PC-3 (cell line): Measurements from ENCODE around the gene RREB1. TPM values are rescaled to one million over a fixed set of nuclear protein-coding genes. Genes with fewer than 3 reads are reported as not detected.

Experiments
- ATAC-seq: fragments of 200-7000 bp; cut with Tn5 transposase; 2 replicates; pipeline ENCODE4 v1.9.1; 2020; ENCODE audit warnings: mild to moderate bottlenecking, moderate library complexity
- BruUV-seq: library from RNA; stranded (reverse); fragments of 400-500 nt; replicated peaks from 2 replicates; lab custom pipeline; 2021; lab: Mats Ljungman, UMichigan
- CTCF ChIA-PET: fragments of 300-600 bp; sonication (Branson Sonifier 250); formaldehyde crosslinking; loops from one replicate; lab custom pipeline; 2022; ENCODE audit warnings: antibody characterized with exemption; lab: Charles Lee
- POLR2A ChIA-PET: fragments of 300-600 bp; sonication (Branson Sonifier 250); formaldehyde crosslinking; loops from one replicate; lab custom pipeline; 2022; ENCODE audit warnings: antibody characterized with exemption; ENCODE audit not compliant: unreplicated experiment; lab: Charles Lee
- DNase-seq: peaks from one replicate; pipeline ENCODE4 v3.0.0-alpha.2; 2015
- H2AFZ ChIP-seq: fragments of 300-600 bp; sonication (generic); 2 replicates; pipeline ENCODE4 v1.6.0; 2016; ENCODE audit warnings: antibody characterized with exemption, low read length
- H3F3A ChIP-seq: fragments of 300-600 bp; sonication (generic); one replicate; pipeline ENCODE4 v1.6.0; 2017; ENCODE audit warnings: antibody characterized with exemption, low read length, control low read depth, mild to moderate bottlenecking; ENCODE audit not compliant: unreplicated experiment
- H3K27ac ChIP-seq: fragments of 300-600 bp; sonication (generic); 2 replicates; pipeline ENCODE4 v1.5.1; 2016; ENCODE audit warnings: mild to moderate bottlenecking, low read length
- H3K27me3 ChIP-seq: fragments of 300-600 bp; sonication (generic); 2 replicates; pipeline ENCODE4 v1.6.1; 2016; ENCODE audit warnings: low read length, mixed read lengths
- H3K36me3 ChIP-seq: fragments of 300-600 bp; sonication (generic); 2 replicates; pipeline ENCODE4 v1.6.1; 2016; ENCODE audit warnings: low read depth, mixed run types, low read length, mixed read lengths
- H3K4me1 ChIP-seq: fragments of 300-600 bp; sonication (generic); 2 replicates; pipeline ENCODE4 v1.5.1; 2016; ENCODE audit warnings: low read length; ENCODE audit not compliant: insufficient read depth
- H3K4me2 ChIP-seq: fragments of 300-600 bp; sonication (generic); 2 replicates; pipeline ENCODE4 v1.6.0; 2016; ENCODE audit warnings: low read length
- H3K4me3 ChIP-seq: fragments of 300-600 bp; sonication (generic); 2 replicates; pipeline ENCODE4 v1.5.1; 2016; ENCODE audit warnings: mild to moderate bottlenecking, low read length, mixed read lengths
- H3K79me2 ChIP-seq: fragments of 300-600 bp; sonication (generic); 2 replicates; pipeline ENCODE4 v1.6.1; 2017; ENCODE audit warnings: low read length, mixed read lengths
- H3K9ac ChIP-seq: fragments of 300-600 bp; sonication (generic); 2 replicates; pipeline ENCODE4 v1.6.0; 2016; ENCODE audit warnings: mild to moderate bottlenecking, low read length
- H3K9me2 ChIP-seq: fragments of 300-600 bp; sonication (generic); replicated peaks from 2 replicates; pipeline ENCODE4 v1.6.1; 2016; ENCODE audit warnings: mixed run types, low read length, mixed read lengths
- H3K9me3 ChIP-seq: fragments of 300-600 bp; sonication (generic); 2 replicates; pipeline ENCODE4 v1.6.1; 2016; ENCODE audit warnings: low read length, mixed read lengths
- H4K20me1 ChIP-seq: fragments of 300-600 bp; sonication (generic); 2 replicates; pipeline ENCODE4 v1.6.1; 2016; ENCODE audit warnings: low read length, mixed read lengths
- EZH2 ChIP-seq: fragments of 300-600 bp; sonication (generic); IDR thresholded peaks from one replicate; pipeline ENCODE4 v1.6.1; 2017; ENCODE audit warnings: antibody characterized with exemption, mild to moderate bottlenecking, low read length; ENCODE audit not compliant: unreplicated experiment
- EZH2phosphoT487 ChIP-seq: fragments of 300-600 bp; sonication (generic); IDR thresholded peaks from 2 replicates; pipeline ENCODE4 v1.6.1; 2018; ENCODE audit warnings: mild to moderate bottlenecking, antibody characterized with exemption, low read length, borderline replicate concordance
- intact Hi-C: fragments of 100-400 bp; cut with micrococcal nuclease; formaldehyde crosslinking; loops from 2 replicates; pipeline ENCODE4 v1.9.0; 2023
- total RNA-seq: library from RNA; depleted of rRNA; stranded (reverse); fragments of >200 nt; gene quantifications from 2 replicates; pipeline ENCODE4 v1.2.3, GENCODE V29; 2014
- TF ChIP-seq, protein P1 (sequence below): fragments of 300-600 bp; sonication (generic); conservative IDR thresholded peaks from 2 replicates; pipeline ENCODE4 v1.5.1; 2017; ENCODE audit warnings: antibody characterized with exemption, low read depth, mild to moderate bottlenecking, low read length

Gene RREB1
- total RNA-seq, 1 experiment from 2014 or later = 26.0 TPM

GRCh38 chr6:7247828-7248227 is 140.1 kb downstream of the RREB1 start:
- Histone ChIP-seq H3K4me3 (no peak overlapping the region), H3K36me3 (peaks cover 44% of the 10 kb centered on the region), H3K4me2 (no peak overlapping the region), H3K9me2 (no peaks in the 10 kb centered on the region), H3K9me3 (no peaks in the 10 kb centered on the region), H3K4me1 (peaks cover 10% of the 10 kb centered on the region), H3F3A (no peaks in the 10 kb centered on the region), H4K20me1 (no peaks in the 10 kb centered on the region), H3K9ac (no peak overlapping the region), H3K79me2 (peaks cover 4% of the 10 kb centered on the region; the same call in 1 of the 2 replicates), H2AFZ (no peak overlapping the region), H3K27me3 (no peaks in the 10 kb centered on the region), H3K27ac (no peak overlapping the region)
- intact Hi-C loops = no loop called here
- TF ChIP-seq EZH2 (no peak), EZH2phosphoT487 (no peak)
- TF ChIP-seq, protein P1, sequence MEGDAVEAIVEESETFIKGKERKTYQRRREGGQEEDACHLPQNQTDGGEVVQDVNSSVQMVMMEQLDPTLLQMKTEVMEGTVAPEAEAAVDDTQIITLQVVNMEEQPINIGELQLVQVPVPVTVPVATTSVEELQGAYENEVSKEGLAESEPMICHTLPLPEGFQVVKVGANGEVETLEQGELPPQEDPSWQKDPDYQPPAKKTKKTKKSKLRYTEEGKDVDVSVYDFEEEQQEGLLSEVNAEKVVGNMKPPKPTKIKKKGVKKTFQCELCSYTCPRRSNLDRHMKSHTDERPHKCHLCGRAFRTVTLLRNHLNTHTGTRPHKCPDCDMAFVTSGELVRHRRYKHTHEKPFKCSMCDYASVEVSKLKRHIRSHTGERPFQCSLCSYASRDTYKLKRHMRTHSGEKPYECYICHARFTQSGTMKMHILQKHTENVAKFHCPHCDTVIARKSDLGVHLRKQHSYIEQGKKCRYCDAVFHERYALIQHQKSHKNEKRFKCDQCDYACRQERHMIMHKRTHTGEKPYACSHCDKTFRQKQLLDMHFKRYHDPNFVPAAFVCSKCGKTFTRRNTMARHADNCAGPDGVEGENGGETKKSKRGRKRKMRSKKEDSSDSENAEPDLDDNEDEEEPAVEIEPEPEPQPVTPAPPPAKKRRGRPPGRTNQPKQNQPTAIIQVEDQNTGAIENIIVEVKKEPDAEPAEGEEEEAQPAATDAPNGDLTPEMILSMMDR = no peak
- no TSS peak for BruUV-seq
- DNase-seq = no peak
- no peak for ATAC-seq
- ChIA-PET CTCF (no interaction called here), POLR2A (no interaction called here)

DNA sequence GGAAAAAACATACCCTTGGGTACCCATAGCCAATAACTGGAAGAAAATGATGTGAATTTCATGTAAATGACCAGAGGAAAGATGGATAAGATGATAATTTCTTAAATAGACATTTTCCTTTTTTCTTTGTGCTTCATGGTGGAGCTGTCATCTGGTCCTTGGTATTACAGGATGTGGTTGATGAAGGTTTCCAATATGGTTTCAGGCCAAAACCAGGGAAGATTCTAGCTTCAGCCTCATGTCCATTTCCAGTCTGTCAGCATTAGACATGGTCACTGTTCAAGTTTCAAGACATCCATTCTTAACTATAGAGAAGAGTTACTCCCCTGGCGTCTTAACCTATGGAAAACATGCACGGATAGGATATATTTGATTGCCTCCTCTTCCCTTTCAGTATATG is 141.6 kb downstream of the RREB1 start:
- ATAC-seq = no peak
- Histone ChIP-seq H2AFZ (no peak overlapping the region), H4K20me1 (no peaks in the 10 kb centered on the region), H3K36me3 (peaks cover 43% of the 10 kb centered on the region), H3K4me2 (no peak overlapping the region), H3K9me2 (no peaks in the 10 kb centered on the region), H3K9me3 (no peaks in the 10 kb centered on the region), H3K4me3 (no peak overlapping the region), H3K9ac (no peak overlapping the region), H3K4me1 (peaks cover 4% of the 10 kb centered on the region; the same call in 1 of the 2 replicates), H3K27ac (no peak overlapping the region), H3K79me2 (no peaks in the 10 kb centered on the region), H3F3A (no peaks in the 10 kb centered on the region), H3K27me3 (no peaks in the 10 kb centered on the region)
- ChIA-PET CTCF (no interaction called here), POLR2A (interaction anchor here (0.6 kb wide), 1 partner anchor 54 kb away, joined by 3 read pairs; no protein-coding TSS in a partner anchor)
- intact Hi-C loops = no loop called here
- no peak for DNase-seq
- TF ChIP-seq EZH2 (no peak), EZH2phosphoT487 (no peak)
- TF ChIP-seq, protein P1 = no peak
- BruUV-seq = no TSS peak

DNA sequence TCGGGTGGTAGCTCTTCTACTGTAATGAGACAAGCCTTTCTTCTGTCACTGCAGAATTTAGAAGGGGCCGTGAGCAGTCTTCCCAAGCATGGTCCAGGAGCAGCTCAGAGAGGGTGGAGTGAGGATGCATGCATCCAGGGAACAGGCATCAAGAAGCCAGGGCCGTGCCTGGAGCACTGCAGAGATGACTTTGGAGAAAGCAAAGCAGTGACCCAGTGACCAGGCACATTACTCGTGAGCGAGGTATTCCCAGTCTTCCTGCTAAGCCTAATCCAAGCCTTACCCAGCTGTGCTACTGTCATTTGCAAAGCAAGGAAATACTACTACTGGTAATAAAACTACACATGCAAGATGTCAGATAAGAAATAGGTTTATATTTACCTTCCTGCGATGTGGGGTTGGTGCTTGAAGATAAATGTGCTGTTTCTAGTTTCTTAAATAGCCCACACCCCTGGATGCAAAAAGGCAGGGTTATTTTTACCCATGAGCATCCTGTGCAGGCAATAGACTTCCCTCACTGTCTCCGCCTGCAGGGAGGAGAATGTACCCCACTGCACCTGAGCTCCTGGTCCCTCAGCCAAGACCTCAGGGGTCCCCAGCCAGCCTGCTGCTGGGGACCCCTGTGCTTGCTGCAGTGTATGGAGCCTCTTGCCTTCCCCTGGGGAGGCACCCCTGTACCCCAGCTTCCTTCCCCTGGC is 142.3 kb downstream of the RREB1 start:
- Histone ChIP-seq H3K27ac (no peak overlapping the region), H3K9me3 (no peaks in the 10 kb centered on the region), H3K9me2 (no peaks in the 10 kb centered on the region), H3K79me2 (no peaks in the 10 kb centered on the region), H3K4me2 (no peak overlapping the region), H3K9ac (no peak overlapping the region), H3F3A (no peaks in the 10 kb centered on the region), H2AFZ (no peak overlapping the region), H3K4me1 (peaks cover 4% of the 10 kb centered on the region; the same call in 1 of the 2 replicates), H3K4me3 (no peak overlapping the region), H3K27me3 (no peaks in the 10 kb centered on the region), H3K36me3 (peaks cover 39% of the 10 kb centered on the region), H4K20me1 (no peaks in the 10 kb centered on the region)
- BruUV-seq = no TSS peak
- POLR2A ChIA-PET = interaction anchor here (0.6 kb wide), 1 partner anchor 53 kb away, joined by 3 read pairs; no protein-coding TSS in a partner anchor
- DNase-seq = peak; percentile 21
- CTCF ChIA-PET = no interaction called here
- peak; percentile 31; the same call in 1 of the 2 replicates for ATAC-seq
- TF ChIP-seq, protein P1 = no peak
- TF ChIP-seq EZH2 (no peak), EZH2phosphoT487 (no peak)
- intact Hi-C loops = no loop called here
